Fibroblast of skin of scalp (primary cell): ENCODE data around the gene SHLD1.
A peak's percentile ranks its signal among the peaks of the same experiment; 100 is the strongest.
"Not testable (repeated sequence)": the region's sequence is repeated elsewhere in the genome, so short reads cannot be mapped to it uniquely, and the experiment has no call there.

Experiments used
- DNase-seq: peaks from one replicate; pipeline ENCODE4 v3.0.0-alpha.2; 2013

The SHLD1 gene

GRCh38 chr20:5781798-5782750 lies 31.9 kb downstream of the SHLD1 start:
- DNase-seq = no peak

DNA sequence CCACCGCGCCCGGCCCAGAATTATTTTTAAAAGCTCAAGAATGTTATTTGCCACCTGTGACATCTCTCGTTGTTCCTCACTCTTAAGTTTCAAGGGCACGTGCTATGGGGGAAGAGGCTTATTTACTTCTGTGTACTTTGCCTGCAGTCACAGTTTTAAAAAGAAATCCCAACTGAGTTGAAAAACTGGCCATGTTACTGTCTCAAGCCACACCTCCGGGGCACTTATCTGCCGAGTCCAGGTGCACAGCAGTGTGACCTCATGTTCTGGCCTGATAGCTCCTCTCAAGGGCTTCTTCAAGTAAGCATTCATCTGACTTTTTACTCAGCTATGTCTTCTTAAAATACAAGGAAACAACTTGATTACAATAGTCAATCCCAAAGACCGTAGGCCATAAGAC lies 34.5 kb downstream of the SHLD1 start:
- DNase-seq = no peak

DNA sequence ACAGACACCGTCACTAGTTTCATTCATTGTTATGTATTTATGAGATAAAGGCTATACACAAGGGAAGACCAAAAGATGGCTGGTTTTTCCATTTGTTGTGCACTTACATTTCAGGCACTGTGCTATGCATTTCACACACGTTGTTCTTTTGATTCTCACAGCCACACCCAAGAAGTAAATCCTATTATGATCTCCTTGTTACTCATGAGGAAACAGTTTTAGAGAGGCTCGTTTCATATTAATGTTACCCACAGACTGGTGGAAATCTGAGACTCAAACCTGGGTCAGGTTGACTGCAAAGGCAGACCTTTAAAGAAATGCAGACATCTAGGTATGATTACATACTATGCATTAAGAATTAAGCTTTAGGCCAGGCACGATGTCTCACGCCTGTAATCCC lies 34.9 kb downstream of the SHLD1 start:
- no peak for DNase-seq

DNA sequence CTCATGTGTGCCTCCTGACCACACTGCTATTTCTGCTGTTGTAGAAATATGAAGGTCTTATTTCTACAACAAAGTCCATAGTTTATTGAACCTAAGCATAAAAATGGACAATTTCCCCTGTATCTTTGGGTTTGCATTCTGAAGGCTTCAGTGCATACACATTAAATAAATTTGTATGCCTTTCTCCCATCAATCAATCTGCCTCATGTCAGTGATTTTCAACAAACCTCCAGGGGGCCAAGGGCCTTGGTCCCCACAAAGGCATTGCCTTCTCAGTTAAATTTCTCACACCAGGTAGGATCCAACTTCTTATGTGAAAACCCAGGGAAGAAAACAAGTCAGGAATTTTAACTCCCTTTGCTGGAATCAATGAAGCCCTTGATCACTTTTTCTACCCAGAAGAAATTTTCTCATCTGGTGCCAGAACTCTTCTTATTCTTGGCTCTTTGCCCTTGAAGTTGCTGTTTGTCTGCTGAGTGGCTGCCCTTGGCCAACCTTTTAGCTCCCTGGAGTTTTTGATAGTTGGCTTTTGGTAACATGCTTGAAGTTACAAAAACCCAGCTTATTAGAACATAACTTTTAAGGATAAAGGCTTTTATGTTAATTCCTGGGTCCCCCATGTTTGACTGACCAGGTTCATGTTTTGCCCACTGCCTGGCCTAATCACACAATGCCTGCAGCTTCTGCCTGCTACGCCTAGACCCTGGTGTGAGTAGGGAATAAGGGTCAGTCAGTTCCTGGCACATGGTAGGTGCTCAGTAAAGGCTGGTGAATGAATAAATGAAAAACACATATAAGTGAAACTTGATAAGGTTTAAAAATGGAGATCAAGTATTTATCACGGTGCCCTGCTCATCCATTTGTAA lies 37.0 kb downstream of the SHLD1 start:
- peak; percentile 57 for DNase-seq

GRCh38 chr20:5787796-5788165 lies 37.6 kb downstream of the SHLD1 start:
- no peak for DNase-seq

DNA sequence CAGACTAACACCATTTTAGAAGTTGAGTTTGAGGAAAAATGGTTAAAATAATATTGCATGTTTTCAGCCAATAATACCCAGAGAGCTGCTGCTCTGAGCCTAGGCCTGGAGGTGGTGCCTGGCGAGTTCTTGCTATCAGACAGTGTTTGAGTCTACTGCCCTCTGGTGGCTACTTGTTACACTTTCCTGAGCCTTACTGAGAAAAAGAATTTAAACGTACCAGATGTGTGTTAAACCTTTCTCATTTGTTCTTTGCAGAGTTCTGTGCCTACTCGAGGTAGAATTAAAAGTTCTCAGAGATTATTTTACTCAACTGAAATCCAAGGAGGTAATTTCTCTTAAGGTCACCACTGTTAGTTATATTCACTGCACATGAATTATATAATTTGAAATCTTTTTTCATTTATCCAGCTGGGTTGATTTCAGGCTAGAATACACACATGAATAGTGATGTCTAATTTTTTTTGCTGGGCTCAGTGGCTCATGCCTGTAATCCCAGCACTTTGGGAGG lies 38.2 kb downstream of the SHLD1 start:
- DNase-seq = peak; percentile 84

DNA sequence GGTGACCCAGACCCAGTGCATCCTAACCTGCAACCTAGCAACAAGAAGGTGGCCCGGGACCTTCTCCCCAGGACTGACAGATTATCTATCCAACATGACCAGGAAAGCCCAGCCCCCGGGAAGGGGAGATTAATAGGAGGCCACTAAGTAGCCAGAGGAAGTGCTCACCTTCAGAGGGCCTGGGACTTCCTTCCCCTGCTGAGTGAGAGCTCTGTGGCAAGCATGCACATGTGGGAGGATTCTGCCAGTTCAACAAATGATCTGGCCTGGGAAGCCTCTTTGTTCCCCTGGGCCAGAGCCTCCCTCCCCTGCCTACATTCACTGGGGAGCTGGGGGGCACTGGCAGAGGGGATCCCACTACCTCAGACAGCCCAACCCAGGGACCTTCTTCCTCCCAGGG lies 39.6 kb downstream of the SHLD1 start:
- DNase-seq = no peak

DNA sequence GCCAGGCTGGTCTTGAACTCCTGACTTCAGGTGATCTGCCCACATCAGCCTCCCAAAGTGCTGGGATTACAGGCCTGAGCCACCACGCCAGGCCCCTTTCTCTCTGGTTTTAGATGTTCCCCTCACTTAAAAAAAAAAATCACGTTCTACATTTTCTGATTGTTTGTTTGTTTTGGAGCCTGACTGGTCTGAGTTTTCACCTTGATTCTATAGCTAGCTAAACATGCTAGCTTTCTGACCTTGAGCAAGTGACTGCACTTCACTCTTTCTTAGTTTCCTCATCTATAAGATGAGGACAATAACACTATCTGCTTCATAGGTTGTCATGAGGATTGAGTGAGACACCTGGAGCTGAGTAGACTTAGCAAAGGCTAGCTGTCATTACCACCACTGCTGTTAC lies 43.7 kb downstream of the SHLD1 start:
- DNase-seq = no peak

- DNase-seq = no peak
Observed at GRCh38 chr20:5796331-5797040, 46.3 kb downstream of the SHLD1 start.

- no peak for DNase-seq
Observed at GRCh38 chr20:5797165-5797564, 47.0 kb downstream of the SHLD1 start.

DNA sequence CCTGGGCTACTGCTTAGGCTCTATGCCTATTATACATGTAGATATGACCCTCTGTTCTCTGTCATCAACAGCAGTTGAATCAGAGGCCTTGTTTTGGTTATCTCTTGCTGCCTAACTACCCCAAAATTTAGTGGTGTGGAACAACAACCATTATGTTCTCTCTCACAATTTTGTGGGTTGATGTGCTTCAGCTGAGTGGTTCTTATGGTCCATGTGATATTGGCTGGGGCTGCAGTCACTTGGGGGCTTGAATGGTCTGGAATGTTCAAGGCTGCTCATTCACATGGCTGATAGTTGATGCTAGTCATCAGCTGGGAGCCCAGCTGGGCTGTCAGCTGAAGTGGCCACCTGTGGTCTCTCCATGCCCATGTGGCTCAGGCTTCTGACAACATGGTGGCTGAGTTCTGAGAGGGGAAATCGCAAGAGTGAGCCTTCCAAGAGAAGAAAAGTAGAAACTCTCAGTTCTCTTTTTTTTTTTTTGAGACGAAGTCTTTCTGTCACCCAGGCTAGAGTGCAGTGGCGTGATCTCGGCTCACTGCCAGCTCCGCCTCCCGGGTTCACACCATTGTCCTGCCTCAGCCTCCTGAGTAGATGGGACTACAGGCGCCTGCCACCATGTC lies 47.8 kb downstream of the SHLD1 start:
- no peak for DNase-seq

- DNase-seq = not testable (repeated sequence)
Observed at GRCh38 chr20:5803754-5804303, 53.6 kb downstream of the SHLD1 start.

GRCh38 chr20:5806457-5807263 lies 56.5 kb downstream of the SHLD1 start:
- no peak for DNase-seq

DNA sequence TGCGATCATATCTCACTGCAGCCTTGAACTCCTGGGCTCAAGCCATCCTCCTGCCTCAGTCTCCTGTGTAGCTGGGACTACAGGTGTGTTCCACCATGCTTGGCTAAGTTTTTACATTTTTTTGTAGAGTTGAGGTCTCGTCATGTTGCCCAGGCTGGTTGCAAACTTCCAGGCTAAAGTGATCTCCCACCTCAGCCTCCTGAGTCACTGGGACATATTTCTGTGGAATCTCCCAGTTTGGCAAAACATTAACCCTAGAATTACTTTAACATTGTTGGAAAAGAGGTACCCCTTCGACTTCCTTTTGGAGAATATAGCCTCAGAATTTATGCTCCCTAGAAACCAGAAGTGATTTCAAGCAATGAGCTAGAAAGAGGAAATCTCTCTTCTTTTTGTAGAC lies 57.2 kb downstream of the SHLD1 start:
- DNase-seq = no peak

DNA sequence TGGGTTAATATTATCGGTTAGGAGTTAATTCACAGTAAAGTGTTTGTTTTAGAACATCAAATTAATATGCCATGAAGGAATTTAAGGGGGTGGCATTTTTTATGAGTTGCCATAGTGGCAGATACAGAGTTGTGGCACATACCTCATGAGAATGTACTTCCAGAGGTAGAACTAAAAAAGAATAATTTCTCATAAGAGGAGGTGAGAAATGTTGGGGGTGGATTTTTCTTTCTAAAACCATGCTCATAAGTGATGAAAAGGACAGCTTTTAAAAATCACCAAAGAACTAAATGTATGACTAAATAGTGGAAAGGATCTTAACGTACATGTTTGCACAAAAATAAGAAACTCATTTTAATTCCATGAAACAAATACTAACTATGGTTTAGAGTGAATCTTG lies 58.7 kb downstream of the SHLD1 start:
- DNase-seq = no peak

DNA sequence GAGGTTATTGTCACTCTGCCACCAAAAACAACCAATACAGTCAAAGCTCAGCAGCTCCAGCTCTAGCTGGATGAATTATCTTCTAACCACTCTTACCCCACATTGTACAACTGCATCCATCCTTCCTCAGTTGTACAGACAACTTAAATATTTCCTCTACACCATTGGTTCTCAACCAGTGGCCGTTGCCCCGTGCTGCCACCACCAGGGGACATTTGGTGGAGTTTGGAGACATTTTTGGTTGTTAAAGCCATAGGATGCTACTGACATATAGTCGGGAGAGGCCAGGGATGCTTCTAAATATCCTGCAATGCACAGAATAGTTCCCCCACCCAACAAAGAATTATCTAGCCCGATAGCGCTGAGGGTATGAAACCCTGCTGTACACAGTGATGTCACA lies 59.3 kb downstream of the SHLD1 start:
- no peak for DNase-seq

GRCh38 chr20:5810800-5811422 lies 60.7 kb downstream of the SHLD1 start:
- DNase-seq = no peak

DNA sequence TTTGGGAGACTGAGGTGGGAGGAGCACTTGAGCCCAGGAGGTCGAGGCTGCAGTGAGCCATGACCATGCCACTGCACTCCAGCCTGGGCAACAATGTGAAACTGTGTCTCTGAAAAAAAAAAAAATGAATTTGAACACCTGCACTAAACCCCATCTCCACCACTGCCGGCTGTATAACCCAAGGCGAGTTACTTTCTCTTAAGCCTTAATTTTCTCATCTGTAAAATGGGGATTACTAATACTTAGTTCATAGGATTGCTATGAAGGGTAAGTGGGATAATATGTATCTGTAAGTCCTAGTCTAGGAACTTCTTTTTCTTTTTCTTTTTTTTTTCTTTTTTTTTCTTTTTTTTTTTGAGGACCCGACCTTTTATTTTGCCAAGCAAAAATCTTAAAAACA lies 61.5 kb downstream of the SHLD1 start:
- no peak for DNase-seq

GRCh38 chr20:5818346-5818681 lies 68.1 kb downstream of the SHLD1 start:
- no peak for DNase-seq

- DNase-seq = no peak
Observed at GRCh38 chr20:5820738-5821137, 70.5 kb downstream of the SHLD1 start.
